SIG-M5 (cell line): ENCODE data around the gene CNOT10.

Experiments
- DNase-seq: peaks from one replicate; lab custom pipeline; 2025; lab: John Stamatoyannopoulos, UW

The CNOT10 gene

GRCh38 chr3:32818970-32819511, 134.1 kb downstream of the CNOT10 start:
- no peak for DNase-seq

- no peak for DNase-seq
Measured at GRCh38 chr3:32819551-32820348, 134.8 kb downstream of the CNOT10 start.

GRCh38 chr3:32820430-32820829, 135.4 kb downstream of the CNOT10 start:
- DNase-seq = no peak

GRCh38 chr3:32820971-32821685, 136.1 kb downstream of the CNOT10 start:
- no peak for DNase-seq

- no peak for DNase-seq
Measured at GRCh38 chr3:32821686-32822296, 136.8 kb downstream of the CNOT10 start.

GRCh38 chr3:32822609-32823498, 137.9 kb downstream of the CNOT10 start:
- DNase-seq = no peak
